Panc1 (cell line): Measurements from ENCODE around the gene UGT1A6. TPM values are rescaled to one million over a fixed set of nuclear protein-coding genes. Genes with fewer than 3 reads are reported as not detected.

ENCODE experiments used
- ATAC-seq: fragments of 200-7000 bp; cut with Tn5 transposase; 2 replicates; pipeline ENCODE4 v1.9.1; 2020; ENCODE audit warnings: mild to moderate bottlenecking, moderate library complexity
- BruUV-seq: library from RNA; stranded (reverse); fragments of 400-500 nt; replicated peaks from 2 replicates; lab custom pipeline; 2021; lab: Mats Ljungman, UMichigan
- CTCF ChIA-PET: fragments of 300-600 bp; sonication (Branson Sonifier 250); formaldehyde crosslinking; loops from one replicate; lab custom pipeline; 2022; ENCODE audit warnings: antibody characterized with exemption; lab: Charles Lee
- POLR2A ChIA-PET: fragments of 300-600 bp; sonication (Branson Sonifier 250); formaldehyde crosslinking; loops from one replicate; lab custom pipeline; 2022; ENCODE audit warnings: antibody characterized with exemption; lab: Charles Lee
- DNase-seq: peaks from one replicate; pipeline ENCODE4 v3.0.0-alpha.2; 2010; ENCODE audit warnings: low read depth, low spot score
- H3K27ac ChIP-seq: 2 replicates; pipeline ENCODE4 v1.5.1; 2011; ENCODE audit warnings: mild to moderate bottlenecking, low read length, inconsistent platforms
- H3K27me3 ChIP-seq: fragments of 200-500 bp; sonication (Bioruptor generic); 2 replicates; pipeline ENCODE4 v1.6.0; 2014; ENCODE audit warnings: low read length, inconsistent platforms; ENCODE audit not compliant: control insufficient read depth, insufficient read depth
- H3K36me3 ChIP-seq: fragments of 200-500 bp; sonication (Bioruptor generic); 2 replicates; pipeline ENCODE4 v1.5.1; 2014; ENCODE audit warnings: inconsistent platforms, mild to moderate bottlenecking, low read length, moderate library complexity; ENCODE audit not compliant: control insufficient read depth, insufficient read depth
- H3K4me1 ChIP-seq: 2 replicates; pipeline ENCODE4 v1.5.1; 2011; ENCODE audit warnings: inconsistent platforms, mild to moderate bottlenecking, low read length, moderate library complexity; ENCODE audit not compliant: control insufficient read depth, insufficient read depth
- H3K4me3 ChIP-seq, 2 experiments: 2 replicates each; pipeline ENCODE4 v1.5.1; 2011 to 2012; ENCODE audit warnings: low read depth in 2 of 2, low read length in 2 of 2, mild to moderate bottlenecking in 2 of 2, inconsistent platforms in 1 of 2, moderate library complexity in 1 of 2
- H3K9me3 ChIP-seq: fragments of 200-500 bp; sonication (Bioruptor generic); 2 replicates; pipeline ENCODE4 v1.5.1; 2014; ENCODE audit warnings: low read depth, mild to moderate bottlenecking, inconsistent platforms, low read length, moderate library complexity; ENCODE audit not compliant: control insufficient read depth, insufficient read depth
- CTCF ChIP-seq: fragments of 450-650 bp; IDR thresholded peaks from 2 replicates; pipeline ENCODE4 v1.5.1; 2017; ENCODE audit warnings: mild to moderate bottlenecking
- POLR2AphosphoS5 ChIP-seq: IDR thresholded peaks from 2 replicates; pipeline ENCODE4 v1.6.1; 2012; ENCODE audit warnings: mild to moderate bottlenecking, low read depth, low read length, moderate library complexity
- SIN3A ChIP-seq: IDR thresholded peaks from 2 replicates; pipeline ENCODE4 v1.6.1; 2012; ENCODE audit warnings: low read depth, mild to moderate bottlenecking, low read length, moderate library complexity, borderline replicate concordance; ENCODE audit not compliant: insufficient read depth
- TCF7L2 ChIP-seq: IDR thresholded peaks from 2 replicates; pipeline ENCODE4 v1.6.1; 2011; ENCODE audit warnings: mild to moderate bottlenecking, low read depth, low read length, inconsistent platforms
- in situ Hi-C: cut with HindIII; loops from 2 replicates; pipeline ENCODE4 v1.10.0; 2016; ENCODE audit warnings: low sequenced_read_pairs, low pct_unique_long_range_greater_than_20kb
- intact Hi-C: fragments of 100-400 bp; cut with micrococcal nuclease; formaldehyde crosslinking; loops from one replicate; pipeline ENCODE4 v1.10.0; 2022; ENCODE audit not compliant: unreplicated experiment
- total RNA-seq: library from RNA; stranded (reverse); gene quantifications from one replicate; pipeline ENCODE4 v1.2.1, GENCODE V29; 2021; ENCODE audit not compliant: unreplicated experiment
- TF ChIP-seq, protein P1 (sequence below), 2 experiments: IDR thresholded peaks; 2 replicates each; pipeline ENCODE4 v1.6.1; 2011 to 2012; ENCODE audit warnings: low read depth in 2 of 2, control low read depth in 1 of 2, low read length in 1 of 2, mild to moderate bottlenecking in 1 of 2, moderate library complexity in 1 of 2; ENCODE audit not compliant: insufficient read depth in 1 of 2

Gene UGT1A6
- total RNA-seq, 1 experiment from 2014 or later = not detected

DNA sequence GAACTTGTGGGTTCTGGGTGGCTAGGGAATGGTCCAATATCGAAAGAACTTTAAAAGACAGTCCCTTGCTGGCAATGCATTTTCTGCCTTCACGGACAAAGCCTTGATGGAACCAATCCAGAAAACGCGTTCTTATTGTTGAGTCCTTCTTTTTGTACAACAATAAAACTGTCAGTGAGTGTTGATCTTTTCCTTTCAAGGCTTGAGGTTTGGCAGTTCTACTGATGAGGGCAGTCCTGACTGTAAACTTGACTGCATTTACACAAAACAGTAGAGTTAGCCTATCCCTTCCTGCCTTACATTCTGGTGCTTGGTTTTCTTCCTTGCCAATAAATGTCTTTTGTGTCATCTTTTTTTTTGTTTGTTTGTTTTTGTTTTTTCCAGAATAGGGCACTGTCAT, 13.5 kb upstream of the UGT1A6 start:
- in situ Hi-C loops = no loop called here
- no peak for DNase-seq
- ChIA-PET POLR2A (no interaction called here), CTCF (no interaction called here)
- no peaks in the 10 kb centered on the region for H3K36me3 ChIP-seq
- no peaks in the 10 kb centered on the region for H3K27me3 ChIP-seq
- TF ChIP-seq CTCF = no peak
- no peak for TF ChIP-seq SIN3A
- TF ChIP-seq, protein P1, sequence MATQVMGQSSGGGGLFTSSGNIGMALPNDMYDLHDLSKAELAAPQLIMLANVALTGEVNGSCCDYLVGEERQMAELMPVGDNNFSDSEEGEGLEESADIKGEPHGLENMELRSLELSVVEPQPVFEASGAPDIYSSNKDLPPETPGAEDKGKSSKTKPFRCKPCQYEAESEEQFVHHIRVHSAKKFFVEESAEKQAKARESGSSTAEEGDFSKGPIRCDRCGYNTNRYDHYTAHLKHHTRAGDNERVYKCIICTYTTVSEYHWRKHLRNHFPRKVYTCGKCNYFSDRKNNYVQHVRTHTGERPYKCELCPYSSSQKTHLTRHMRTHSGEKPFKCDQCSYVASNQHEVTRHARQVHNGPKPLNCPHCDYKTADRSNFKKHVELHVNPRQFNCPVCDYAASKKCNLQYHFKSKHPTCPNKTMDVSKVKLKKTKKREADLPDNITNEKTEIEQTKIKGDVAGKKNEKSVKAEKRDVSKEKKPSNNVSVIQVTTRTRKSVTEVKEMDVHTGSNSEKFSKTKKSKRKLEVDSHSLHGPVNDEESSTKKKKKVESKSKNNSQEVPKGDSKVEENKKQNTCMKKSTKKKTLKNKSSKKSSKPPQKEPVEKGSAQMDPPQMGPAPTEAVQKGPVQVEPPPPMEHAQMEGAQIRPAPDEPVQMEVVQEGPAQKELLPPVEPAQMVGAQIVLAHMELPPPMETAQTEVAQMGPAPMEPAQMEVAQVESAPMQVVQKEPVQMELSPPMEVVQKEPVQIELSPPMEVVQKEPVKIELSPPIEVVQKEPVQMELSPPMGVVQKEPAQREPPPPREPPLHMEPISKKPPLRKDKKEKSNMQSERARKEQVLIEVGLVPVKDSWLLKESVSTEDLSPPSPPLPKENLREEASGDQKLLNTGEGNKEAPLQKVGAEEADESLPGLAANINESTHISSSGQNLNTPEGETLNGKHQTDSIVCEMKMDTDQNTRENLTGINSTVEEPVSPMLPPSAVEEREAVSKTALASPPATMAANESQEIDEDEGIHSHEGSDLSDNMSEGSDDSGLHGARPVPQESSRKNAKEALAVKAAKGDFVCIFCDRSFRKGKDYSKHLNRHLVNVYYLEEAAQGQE (IDR thresholded peaks at IDR 0.05; ENCODE audit: insufficient read depth in 1 of 2, low read depth in 2 of 2, low read length in 1 of 2) = no peak
- no peak for TF ChIP-seq POLR2AphosphoS5
- no peak for TF ChIP-seq TCF7L2
- BruUV-seq = no TSS peak
- H3K9me3 ChIP-seq = no peaks in the 10 kb centered on the region
- intact Hi-C loops = no loop called here
- no peak for ATAC-seq
- no peaks in the 10 kb centered on the region for H3K4me1 ChIP-seq
- H3K27ac ChIP-seq = no peak overlapping the region
- H3K4me3 ChIP-seq = no peak overlapping the region

DNA sequence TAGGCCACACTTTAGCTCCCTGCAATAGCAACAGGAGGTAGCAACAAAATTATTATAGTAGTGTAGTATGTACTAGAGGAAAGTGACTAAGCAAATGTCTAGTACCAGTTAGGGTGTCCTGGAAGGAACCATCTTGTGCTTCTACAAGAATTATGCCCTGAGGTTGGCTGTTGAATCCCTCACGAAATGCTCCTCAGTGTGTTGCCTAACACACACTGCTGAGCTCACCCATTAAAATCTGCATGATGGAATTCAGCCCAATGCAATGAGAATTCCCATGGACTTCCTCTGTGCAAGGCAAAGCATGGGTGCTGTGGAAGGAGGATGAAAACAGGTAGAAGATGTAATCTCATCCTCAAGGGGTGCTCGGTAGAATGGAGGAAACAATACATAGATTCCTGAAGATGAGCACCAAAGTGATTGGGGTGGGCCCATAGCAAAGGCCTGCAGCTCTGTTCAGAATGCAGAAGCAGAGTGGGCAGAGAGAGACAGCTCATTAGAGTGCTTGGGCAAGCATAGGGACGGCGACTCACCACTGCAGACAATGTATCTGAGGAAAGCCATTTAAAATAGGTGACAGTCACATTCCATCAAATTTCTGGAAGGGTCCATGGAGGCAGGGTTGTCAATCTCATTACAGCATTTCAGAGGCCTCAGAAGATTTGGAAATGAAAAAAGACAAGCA, 12.2 kb upstream of the UGT1A6 start:
- no TSS peak for BruUV-seq
- CTCF ChIA-PET = no interaction called here
- H3K4me1 ChIP-seq = no peaks in the 10 kb centered on the region
- no peaks in the 10 kb centered on the region for H3K27me3 ChIP-seq
- POLR2A ChIA-PET = no interaction called here
- H3K27ac ChIP-seq = no peak overlapping the region
- H3K36me3 ChIP-seq = no peaks in the 10 kb centered on the region
- H3K9me3 ChIP-seq = no peaks in the 10 kb centered on the region
- no peak overlapping the region for H3K4me3 ChIP-seq
- in situ Hi-C loops (no loop called here), intact Hi-C loops (no loop called here)
- DNase-seq = no peak
- no peak for ATAC-seq
- TF ChIP-seq TCF7L2 = no peak
- TF ChIP-seq, protein P1 (IDR thresholded peaks at IDR 0.05; ENCODE audit: insufficient read depth in 1 of 2, low read depth in 2 of 2, low read length in 1 of 2) = no peak
- no peak for TF ChIP-seq POLR2AphosphoS5
- TF ChIP-seq SIN3A = no peak
- no peak for TF ChIP-seq CTCF
